Activated naive CD4-positive, alpha-beta T cell treated with Interleukin-2 at 50 U/mL for 16 hours (primary cell): ENCODE measurements around the gene KCNJ18.
"Not testable (repeated sequence)": the region's sequence is repeated elsewhere in the genome, so short reads cannot be mapped to it uniquely, and the experiment has no call there.

Experiments used
- DNase-seq: peaks from one replicate; pipeline ENCODE4 v3.0.0-alpha.2; 2020

Gene KCNJ18

DNA sequence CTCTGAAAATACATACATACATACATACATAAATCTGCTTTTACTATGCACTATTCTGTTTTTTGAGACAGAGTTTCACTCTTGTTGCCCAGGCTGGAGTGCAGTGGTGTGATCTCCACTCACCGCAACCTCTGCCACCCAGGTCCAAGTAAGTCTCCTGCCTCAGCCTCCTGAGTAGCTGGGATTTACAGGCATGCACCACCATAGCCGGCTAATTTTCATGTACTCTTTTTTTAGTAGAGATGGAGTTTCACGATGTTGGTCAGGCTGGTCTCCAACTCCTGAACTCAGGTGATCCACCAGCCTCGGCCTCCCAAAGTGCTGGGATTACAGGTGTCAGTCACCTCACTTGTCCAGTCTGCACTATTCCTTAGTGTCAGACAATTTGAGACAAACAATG is 20.5 kb upstream of the KCNJ18 start:
- not testable (repeated sequence) for DNase-seq

DNA sequence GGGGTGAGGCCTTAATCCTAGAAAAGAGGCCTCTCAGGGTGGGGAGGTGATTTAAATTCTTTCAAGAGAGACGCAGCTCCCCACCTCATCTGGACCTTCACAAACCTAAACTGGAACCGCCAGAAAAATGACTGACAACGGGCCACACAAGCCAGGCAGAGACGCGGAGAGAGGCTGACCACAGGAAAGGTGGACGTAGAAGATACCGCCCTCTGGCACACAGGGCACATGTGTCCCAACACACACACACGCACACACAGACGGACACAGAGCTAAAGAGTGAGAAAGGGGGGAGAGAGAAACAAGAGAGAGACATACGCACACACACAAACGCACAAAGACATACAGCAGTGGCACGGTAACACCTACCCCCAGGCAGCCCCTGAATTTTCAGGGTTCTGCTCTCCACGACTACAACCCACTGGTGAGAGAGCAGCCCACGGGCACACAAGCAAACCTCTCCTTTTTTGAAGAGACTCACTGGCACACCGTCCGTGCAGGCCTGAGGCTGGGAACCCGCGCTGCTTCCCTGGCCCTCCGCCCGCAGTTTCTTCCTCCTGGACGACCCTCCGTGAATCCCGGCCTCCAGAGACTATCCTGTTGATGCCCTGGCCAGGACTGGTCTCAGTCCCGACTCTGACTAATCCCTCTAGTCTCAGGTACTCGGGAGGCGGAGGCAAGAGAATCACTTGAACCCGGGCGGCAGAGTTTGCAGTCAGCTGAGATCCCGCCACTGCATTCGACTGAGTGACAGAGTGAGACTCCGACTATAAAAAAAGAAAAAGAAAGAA is 18.7 kb upstream of the KCNJ18 start:
- not testable (repeated sequence) for DNase-seq

DNA sequence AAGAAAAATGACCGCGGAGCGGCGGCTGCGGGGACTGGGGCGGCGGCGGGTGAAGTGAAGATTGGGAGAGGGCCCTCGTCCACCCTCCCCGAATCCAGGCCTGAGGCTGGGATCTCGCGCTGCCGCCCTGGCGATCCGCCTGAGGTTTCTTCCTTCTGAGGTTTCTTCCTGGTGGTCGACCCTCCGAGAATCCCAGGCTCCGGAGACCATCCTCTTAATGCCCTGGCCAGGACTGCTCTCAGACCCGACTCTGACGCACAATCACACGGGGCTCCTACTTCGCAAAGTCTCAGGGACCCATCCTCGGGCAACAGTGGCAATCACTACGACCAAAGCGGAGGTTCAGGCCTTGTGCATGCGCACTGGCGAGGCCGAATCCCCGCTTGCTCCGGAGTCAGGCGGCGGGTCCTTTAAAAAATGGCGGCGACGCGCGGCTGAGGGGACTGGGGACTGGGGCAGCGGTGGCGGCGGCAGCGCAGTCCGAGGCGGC is 18.0 kb upstream of the KCNJ18 start:
- no peak for DNase-seq

DNA sequence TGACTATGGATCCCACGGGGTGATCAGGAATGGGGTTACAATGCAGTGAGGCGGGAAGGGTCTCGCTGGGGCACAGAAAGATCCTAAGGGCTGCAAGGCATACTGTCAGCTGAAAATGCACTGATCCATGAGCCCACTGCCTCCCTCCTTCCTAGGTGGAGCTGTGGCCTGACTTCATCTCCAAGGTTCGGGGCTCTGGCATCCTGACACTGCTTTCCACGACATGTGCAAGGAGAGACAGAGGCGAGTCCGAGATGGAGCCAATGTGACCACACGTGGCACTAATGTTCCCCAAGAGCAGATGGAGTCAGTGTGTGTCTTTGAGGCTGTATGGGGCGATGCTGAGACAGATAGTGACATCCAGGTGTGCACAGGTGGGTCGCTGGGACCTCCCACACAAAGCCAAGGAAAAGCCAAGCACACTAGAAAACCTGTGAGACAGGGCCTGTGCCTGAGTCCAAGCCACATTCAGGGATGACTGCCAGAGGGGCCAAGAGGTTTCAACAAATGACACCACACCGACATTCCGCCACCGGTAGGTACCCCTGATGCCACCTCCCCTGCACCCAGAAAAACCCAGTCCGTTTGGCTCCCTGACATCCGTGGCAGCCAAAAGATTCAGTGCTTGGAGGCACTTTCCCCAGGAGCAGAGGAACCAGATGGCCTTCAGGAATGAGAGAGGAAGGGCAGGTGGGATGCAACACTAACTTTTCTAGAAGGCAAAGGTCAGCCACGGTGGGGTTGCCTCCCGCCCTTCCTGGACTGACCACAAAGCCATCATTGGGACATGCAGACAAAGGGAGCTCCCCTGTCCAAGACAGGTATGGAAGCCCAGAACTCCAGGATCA is 17.2 kb upstream of the KCNJ18 start:
- DNase-seq = not testable (repeated sequence)

DNA sequence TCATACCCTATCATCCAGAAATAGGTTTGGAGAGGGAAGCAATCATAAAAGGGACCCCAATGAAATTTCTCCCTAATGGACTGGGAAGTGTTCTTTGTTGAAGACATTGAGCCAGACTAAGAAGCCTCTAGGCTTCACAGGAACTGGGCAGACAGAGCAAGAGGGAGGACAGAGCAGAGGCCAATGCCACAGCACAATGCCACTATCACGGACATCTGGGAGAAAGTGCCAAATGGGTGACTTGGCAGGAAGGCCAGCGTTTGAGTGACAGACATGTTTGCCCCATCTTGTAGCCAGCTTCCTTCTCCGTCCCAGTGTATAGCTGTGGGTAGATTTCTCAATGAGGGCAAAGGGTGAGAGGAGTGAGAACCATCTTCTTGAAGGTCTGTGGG is 16.6 kb upstream of the KCNJ18 start:
- DNase-seq = not testable (repeated sequence)

DNA sequence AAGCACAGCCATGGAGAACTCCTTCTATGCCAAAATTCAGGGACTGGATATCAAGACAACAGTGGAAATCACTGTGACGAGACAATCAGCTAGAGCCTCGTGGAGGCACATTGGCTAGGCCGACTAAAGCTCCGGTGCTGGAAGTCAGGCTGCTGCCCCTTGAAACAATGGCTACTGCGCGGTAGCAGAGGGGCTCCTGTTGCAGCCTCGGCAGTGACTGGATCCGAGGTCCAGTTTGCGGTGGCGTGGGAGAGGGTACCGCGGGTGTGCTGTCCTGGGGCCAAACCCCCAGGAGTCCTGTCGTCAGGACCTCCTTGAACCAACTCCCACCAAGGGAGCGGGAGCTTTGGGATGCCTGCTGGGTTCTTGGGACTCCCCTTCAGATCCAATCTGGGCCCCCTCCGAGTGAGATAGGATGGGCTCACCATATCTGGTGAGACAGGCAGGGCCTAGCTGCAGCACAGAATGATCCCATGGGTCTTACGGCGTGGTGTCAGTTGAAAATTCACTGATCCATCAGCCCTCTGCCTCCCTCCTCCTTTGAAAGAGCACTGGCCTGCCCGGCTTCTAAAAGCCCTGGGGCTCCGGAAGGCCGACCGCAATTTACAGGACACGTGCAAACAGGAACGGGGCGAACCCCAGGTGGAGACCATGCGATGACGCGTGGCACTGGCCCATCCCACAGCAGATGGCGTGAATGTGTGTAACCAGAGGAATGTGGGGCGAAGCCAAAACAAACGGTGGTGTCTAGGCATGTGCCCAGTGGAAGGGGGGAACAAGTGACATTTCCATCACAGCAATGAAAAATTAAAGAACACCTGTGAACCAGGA is 15.8 kb upstream of the KCNJ18 start:
- no peak for DNase-seq

DNA sequence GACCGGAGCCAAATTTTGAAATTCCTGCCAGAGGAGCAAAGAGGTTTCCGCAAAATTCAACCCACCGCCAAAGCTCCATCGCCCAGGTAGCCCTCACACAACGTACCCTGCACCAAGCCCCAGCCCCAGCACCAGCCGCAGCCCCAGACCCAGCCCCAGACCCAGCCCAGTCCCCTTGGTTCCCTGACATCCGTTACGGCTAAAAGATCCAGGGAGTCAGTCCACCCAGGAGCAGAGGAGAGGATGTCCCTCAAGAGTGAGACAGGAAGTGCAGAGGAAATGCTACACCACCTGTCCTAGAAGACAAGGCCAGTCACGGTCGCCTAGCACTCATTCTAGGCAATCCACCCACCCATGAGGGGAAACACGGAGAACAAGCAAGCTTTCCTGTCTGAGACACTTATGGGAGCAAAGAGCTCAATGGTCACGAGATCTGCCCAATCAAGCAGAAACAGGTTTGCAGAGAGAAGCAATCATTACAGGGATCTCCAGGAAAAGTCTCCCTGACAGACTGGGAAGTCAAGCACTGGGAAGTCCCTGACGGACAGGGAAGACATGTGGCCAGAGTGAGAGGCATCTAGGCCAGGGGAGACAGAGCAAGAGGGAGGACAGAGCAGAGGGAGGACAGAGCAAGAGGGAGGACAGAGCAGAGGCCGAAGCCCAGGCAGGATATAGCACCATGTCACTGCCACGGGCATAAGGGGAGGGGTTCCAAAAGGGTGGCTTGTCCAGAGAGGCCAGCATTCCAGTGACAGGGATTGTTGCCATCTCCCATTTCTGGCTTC is 15.0 kb upstream of the KCNJ18 start:
- DNase-seq = no peak

DNA sequence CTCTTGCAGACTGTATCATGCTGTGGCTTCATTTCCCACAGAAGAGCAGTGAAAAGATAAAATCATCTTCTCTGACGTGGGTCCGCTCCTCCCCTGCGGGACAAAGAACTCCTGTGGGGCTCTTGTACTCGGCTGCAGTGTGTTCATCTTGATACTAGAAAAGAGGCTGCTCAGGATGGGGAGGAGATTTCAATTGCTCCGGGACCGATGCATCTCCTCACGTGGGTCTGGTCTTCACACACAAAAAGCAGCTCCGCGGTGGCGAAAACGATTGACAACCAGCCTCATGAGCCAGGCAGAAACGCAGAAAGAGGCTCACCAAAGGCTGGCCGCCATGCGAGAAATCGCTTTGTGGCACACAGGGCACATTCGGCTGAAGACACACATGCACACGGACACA is 14.4 kb upstream of the KCNJ18 start:
- DNase-seq = no peak

DNA sequence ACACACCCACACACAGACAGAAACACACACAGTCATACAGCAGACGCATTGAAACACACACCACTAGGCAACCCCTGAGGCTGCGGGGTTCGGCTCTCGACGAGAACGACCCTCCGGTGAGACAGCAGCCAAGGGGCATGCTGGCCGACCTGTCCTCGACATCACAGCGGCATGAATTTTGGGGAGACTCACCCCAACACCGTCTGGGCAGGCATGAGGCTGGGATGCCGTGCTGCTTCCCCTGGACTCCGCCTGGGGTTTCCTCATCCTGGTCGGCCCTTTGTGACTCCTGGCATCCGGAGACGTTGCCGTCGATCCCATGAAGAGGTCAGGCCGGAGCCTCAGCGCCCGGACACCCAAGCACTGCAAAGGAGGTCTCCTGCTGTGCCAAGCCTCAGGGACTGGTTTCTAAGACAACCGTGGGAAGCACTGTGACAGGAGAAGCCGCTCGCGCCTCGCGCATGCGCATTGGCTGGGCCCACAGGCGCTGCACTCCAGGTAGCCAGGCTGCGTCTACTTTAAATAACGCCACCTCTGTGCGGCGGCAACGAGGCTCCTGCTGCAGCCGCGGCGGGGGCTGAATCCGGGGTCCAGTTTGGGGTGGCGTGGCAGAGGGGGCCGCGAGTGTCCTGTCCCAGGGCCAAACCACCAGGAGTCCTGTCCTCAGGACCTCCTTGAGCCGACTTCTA is 13.8 kb upstream of the KCNJ18 start:
- no peak for DNase-seq

DNA sequence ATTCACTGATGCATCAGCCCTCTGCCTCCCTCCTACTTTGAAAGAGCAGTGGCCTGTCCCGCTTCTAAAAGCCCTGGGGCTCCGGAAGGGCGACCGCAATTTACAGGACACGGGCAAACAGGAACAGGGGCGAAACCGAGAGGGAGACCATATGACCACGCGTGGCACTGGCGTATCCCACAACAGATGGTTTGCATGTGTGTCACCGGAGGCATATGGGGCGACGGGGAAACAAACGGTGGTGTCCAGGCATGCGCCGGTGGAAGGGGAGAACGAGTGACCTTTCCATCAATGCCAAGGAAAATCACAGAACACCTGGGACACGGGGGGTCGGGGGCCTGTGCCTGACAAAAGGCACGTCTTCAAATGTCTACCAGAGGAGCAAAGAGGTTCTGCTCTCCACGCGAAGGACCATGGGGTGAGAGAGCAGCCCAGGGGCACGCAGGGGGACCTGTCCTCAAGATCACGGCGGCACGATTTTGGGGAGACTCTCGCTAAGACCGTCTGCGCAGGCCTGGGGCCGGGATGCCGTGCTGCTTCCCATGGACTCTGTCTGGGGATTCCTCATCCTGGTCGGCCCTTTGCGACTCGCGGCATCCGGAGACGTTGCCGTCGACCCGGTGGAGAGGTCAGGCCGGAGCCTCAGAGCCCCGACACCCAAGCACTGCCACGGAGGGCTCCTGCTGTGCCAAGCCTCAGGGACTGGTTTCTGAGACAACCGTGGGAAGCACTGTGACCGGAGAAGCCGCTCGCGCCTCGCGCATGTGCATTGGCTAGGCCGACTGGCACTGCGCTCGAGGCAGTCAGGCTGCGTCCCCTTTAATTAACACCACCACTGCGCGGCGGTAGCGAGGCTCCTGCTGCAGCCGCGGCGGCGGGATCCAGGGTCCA is 12.8 kb upstream of the KCNJ18 start:
- DNase-seq = no peak

DNA sequence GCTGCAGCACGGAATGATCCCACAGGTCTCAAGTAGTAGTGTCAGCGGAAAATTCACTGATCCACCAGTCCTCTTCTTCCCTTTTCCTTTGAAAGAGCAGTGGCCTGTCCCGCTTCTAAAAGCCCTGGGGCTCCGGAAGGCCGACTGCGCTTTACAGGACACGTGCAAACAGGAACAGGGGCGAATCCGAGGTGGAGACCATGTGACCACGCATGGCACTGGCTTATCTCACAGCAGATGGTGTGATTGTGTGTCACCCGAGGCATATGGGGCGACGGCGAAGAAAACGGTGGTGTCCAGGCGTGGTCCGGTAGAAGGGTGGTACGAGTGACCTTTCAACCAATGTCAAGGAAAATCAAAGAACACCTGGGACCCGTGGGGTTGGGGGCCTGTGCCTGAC is 12.0 kb upstream of the KCNJ18 start:
- DNase-seq = no peak

DNA sequence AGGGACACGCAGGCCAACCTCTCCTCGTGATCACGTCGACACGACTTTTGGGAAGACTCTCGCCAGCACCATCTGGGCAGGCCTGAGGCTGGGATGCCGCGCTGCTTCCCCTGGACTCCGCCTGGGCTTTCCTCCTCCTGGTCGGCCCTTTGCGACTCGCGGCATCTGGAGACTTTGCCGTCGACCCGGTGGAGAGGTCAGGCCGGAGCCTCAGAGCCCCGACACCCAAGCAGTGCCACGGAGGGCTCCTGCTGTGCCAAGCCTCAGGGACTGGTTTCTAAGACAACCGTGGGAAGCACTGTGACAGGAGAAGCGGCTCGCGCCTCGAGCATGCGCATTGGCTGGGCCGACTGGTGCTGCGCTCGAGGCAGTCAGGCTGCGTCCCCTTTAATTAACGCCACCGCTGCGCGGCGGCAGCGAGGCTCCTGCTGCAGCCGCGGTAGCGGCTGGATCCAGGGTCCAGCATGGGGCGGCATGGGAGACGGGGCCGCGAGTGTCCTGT is 11.4 kb upstream of the KCNJ18 start:
- not testable (repeated sequence) for DNase-seq

DNA sequence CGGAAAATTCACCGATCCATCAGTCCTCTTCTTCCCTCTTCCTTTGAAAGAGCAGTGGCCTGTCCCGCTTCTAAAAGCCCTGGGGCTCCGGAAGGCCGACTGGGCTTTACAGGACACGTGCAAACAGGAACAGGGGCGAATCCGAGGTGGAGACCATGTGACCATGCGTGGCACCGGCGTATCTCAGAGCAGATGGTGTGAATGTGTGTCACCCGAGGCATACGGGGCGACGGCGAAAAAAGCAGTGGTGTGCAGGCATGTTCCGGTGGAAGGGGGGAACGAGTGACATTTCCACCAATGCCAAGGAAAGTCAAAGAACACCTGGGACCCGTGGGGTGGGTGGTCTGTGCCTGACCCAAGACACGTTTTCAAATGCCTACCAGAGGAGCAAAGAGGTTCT is 10.7 kb upstream of the KCNJ18 start:
- not testable (repeated sequence) for DNase-seq

DNA sequence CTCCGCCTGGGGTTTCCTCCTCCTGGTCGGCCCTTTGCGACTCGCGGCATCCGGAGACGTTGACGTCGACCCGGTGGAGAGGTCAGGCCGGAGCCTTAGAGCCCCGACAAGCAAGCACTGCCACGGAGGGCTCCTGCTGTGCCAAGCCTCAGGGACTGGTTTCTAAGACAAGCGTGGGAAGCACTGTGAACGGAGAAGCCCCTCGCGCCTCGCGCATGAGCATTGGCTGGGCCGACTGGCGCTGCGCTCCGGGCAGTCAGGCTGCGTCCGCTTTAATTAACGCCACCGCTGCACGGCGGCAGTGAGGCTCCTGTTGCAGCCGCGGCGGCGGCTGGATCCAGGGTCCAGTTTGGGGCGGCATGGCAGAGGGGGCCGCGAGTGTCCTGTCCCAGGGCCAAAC is 10.2 kb upstream of the KCNJ18 start:
- DNase-seq = not testable (repeated sequence)

DNA sequence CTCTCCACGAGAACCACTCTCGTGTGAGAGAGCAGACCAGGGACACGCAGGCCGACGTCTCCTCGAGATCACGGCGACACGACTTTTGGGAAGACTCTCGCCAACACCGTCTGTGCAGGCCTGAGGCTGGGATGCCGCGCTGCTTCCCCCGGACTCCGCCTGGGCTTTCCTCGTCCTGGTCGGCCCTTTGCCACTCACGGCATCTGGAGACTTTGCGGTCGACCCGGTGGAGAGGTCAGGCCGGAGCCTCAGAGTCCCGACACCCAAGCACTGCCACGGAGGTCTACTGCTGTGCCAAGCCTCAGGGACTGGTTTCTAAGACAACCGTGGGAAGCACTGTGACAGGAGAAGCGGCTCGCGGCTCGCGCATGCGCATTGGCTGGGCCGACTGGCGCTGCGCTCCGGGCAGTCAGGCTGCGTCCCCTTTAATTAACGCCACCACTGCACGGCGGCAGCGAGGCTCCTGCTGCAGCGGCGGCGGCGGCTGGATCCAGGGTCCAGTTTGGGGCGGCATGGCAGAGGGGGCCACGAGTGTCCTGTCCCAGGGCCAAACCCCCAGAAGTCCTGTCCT is 9.1 kb upstream of the KCNJ18 start:
- DNase-seq = not testable (repeated sequence)

DNA sequence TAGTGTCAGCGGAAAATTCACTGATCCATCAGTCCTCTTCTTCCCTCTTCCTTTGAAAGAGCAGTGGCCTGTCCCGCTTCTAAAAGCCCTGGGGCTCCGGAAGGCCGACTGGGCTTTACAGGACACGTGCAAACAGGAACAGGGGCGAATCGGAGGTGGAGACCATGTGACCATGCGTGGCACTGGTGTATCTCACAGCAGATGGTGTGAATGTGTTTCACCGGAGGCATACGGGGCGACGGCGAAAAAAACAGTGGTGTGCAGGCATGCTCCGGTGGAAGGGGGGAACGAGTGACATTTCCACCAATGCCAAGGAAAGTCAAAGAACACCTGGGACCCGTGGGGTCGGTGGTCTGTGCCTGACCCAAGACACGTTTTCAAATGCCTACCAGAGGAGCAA is 8.4 kb upstream of the KCNJ18 start:
- not testable (repeated sequence) for DNase-seq

DNA sequence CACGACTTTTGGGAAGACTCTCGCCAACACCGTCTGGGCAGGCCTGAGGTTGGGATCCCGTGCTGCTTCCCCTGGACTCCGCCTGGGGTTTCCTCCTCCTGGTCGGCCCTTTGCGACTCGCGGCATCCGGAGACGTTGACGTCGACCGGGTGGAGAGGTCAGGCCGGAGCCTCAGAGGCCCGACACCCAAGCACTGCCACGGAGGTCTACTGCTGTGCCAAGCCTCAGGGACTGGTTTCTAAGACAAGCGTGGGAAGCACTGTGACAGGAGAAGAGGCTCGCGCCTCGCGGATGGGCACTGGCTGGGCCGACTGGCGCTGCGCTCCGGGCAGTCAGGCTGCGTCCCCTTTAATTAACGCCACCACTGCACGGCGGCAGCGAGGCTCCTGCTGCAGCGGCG is 7.9 kb upstream of the KCNJ18 start:
- not testable (repeated sequence) for DNase-seq

DNA sequence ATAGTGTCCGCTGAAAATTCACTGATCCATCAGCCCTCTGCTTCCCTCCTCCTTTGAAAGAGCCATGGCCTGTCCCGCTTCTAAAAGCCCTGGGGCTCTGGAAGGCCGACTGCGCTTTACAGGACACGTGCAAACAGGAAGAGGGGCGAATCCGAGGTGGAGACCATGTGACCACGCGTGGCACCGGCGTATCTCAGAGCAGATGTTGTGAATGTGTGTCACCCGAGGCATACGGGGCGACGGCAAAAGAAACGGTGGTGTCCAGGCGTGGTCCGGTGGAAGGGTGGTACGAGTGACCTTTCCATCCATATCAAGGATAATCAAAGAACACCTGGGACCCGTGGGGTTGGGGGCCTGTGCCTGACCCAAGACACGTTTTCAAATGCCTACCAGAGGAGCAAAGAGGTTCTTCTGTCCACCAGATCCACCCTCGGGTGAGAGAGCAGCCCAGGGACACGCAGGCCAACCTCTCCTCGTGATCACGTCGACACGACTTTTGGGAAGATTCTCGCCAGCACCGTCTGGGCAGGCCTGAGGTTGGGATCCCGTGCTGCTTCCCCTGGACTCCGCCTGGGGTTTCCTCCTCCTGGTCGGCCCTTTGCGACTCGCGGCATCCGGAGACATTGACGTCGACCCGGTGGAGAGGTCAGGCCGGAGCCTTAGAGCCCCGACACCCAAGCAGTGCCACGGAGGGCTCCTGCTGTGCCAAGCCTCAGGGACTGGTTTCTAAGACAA is 7.1 kb upstream of the KCNJ18 start:
- not testable (repeated sequence) for DNase-seq
